ENCODE data around the gene CLP1.
"Not testable (repeated sequence)": the region's sequence is repeated elsewhere in the genome, so short reads cannot be mapped to it uniquely, and the experiment has no call there.

CLP1 gene

GRCh38 chr11:57703341-57703740 lies 45.8 kb downstream of the CLP1 start:
- no peak overlapping the region for H3K4me3 ChIP-seq (replicated peaks; ENCODE audit: low read depth, low read length)
- no peak for TF ChIP-seq CTCF (IDR thresholded peaks at IDR 0.05; ENCODE audit: insufficient read depth, low read length, poor library complexity, severe bottlenecking)
- no peaks in the 10 kb centered on the region for H3K27me3 ChIP-seq (replicated peaks; ENCODE audit: control insufficient read depth, insufficient read depth, low read length)
- DNase-seq (ENCODE audit: extremely low read depth, insufficient read length): no peak
- peaks cover 24% of the 10 kb centered on the region for H3K36me3 ChIP-seq (ENCODE audit: control insufficient read depth, insufficient read depth, low read length)

- peaks cover 11% of the 10 kb centered on the region for H3K36me3 ChIP-seq (ENCODE audit: control insufficient read depth, insufficient read depth, low read length)
- no peaks in the 10 kb centered on the region for H3K27me3 ChIP-seq (replicated peaks; ENCODE audit: control insufficient read depth, insufficient read depth, low read length)
- DNase-seq (ENCODE audit: extremely low read depth, insufficient read length): no peak
- TF ChIP-seq CTCF (IDR thresholded peaks at IDR 0.05; ENCODE audit: insufficient read depth, low read length, poor library complexity, severe bottlenecking): no peak
- no peak overlapping the region for H3K4me3 ChIP-seq (replicated peaks; ENCODE audit: low read depth, low read length)
These were observed 47.4 kb downstream of the CLP1 start for GRCh38 chr11:57704932-57705331.

- H3K27me3 ChIP-seq (replicated peaks; ENCODE audit: control insufficient read depth, insufficient read depth, low read length); H3K4me3 ChIP-seq (replicated peaks; ENCODE audit: low read depth, low read length); DNase-seq (ENCODE audit: extremely low read depth, insufficient read length); H3K36me3 ChIP-seq (ENCODE audit: control insufficient read depth, insufficient read depth, low read length): not testable (repeated sequence)
These were observed 47.9 kb downstream of the CLP1 start for GRCh38 chr11:57705432-57705831.

DNA sequence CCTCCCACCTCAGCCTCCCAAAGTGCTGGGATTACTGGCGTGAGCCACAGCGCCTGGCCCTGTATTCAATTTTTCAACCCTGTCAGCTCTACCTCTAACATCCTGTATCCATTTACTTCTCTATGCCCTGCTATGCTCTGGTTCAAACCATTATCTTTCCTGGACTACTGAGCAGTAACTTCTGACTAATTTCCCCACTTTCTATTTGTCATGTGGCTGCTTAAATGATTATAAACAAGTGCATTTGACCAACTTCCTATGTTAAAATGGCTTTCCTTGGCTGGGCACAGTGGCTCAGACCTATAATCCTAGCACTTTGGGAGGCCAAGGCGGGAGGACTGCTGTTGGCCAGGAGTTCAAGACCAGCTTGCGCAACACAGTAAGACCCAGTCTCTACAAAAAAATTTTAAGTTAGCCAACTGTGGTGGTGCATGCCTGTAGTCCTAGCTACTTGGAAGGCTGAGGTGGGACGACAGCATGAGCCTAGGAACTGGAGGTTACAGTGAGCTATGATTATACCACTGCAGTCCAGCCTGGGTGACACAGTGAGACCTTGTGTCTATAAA lies 52.3 kb downstream of the CLP1 start:
- Histone ChIP-seq H3K27me3 (replicated peaks; ENCODE audit: control insufficient read depth, insufficient read depth, low read length) (no peaks in the 10 kb centered on the region), H3K36me3 (ENCODE audit: control insufficient read depth, insufficient read depth, low read length) (peaks cover under 1% of the 10 kb centered on the region; the same call in 1 of the 2 replicates), H3K4me3 (replicated peaks; ENCODE audit: low read depth, low read length) (no peak overlapping the region)
- no peak for DNase-seq (ENCODE audit: extremely low read depth, insufficient read length)
- no peak for TF ChIP-seq CTCF (IDR thresholded peaks at IDR 0.05; ENCODE audit: insufficient read depth, low read length, poor library complexity, severe bottlenecking)

Measured in GM06990 (cell line).